GM12878 (cell line): ENCODE data around the gene PIP5KL1. TPM values are rescaled to one million over a fixed set of nuclear protein-coding genes. Genes with fewer than 3 reads are reported as not detected.

Experiments
- ASH2L ChIP-seq: fragments of 300-600, 200-600 bp; sonication (generic); IDR thresholded peaks from 2 replicates; pipeline ENCODE4 v1.6.1; 2017; ENCODE audit warnings: low read depth, mild to moderate bottlenecking, borderline replicate concordance
- BCL11A ChIP-seq: IDR thresholded peaks from 2 replicates; pipeline ENCODE4 v1.6.1; 2011; ENCODE audit warnings: low read depth, low read length
- CBX5 ChIP-seq: sonication (generic); IDR thresholded peaks from 2 replicates; pipeline ENCODE4 v1.6.1; 2016; ENCODE audit warnings: low read depth, moderate library complexity, mild to moderate bottlenecking, inconsistent platforms
- CREB1 ChIP-seq: IDR thresholded peaks from 2 replicates; pipeline ENCODE4 v1.6.1; 2012; ENCODE audit warnings: low read depth, mild to moderate bottlenecking, inconsistent platforms
- EZH2 ChIP-seq: IDR thresholded peaks from 2 replicates; pipeline ENCODE4 v1.6.1; 2012; ENCODE audit warnings: low read depth, mild to moderate bottlenecking, control low read depth, inconsistent platforms, low read length, borderline replicate concordance; ENCODE audit not compliant: control insufficient read depth
- HDAC6 ChIP-seq: fragments of 200-600 bp; sonication (generic); IDR thresholded peaks from one replicate; pipeline ENCODE4 v1.8.0; 2017; ENCODE audit warnings: antibody characterized with exemption; ENCODE audit not compliant: unreplicated experiment
- HDGF ChIP-seq: fragments of 450-650 bp; IDR thresholded peaks from 2 replicates; pipeline ENCODE4 v1.6.1; 2016; ENCODE audit warnings: antibody characterized with exemption
- IKZF2 ChIP-seq, 2 experiments: fragments of 450-650 bp; IDR thresholded peaks; 2 replicates each; pipeline ENCODE4 v1.6.1; 2017; ENCODE audit warnings: mild to moderate bottlenecking in 2 of 2, moderate library complexity in 2 of 2
- MYC ChIP-seq: IDR thresholded peaks from 2 replicates; pipeline ENCODE4 v1.6.1; 2011; ENCODE audit warnings: mild to moderate bottlenecking, low read length, moderate library complexity, inconsistent platforms; ENCODE audit not compliant: insufficient read depth, insufficient replicate concordance, insufficient read length, severe bottlenecking
- NFYA ChIP-seq: IDR thresholded peaks from 2 replicates; pipeline ENCODE4 v1.6.1; 2011; ENCODE audit warnings: low read depth, mild to moderate bottlenecking, low read length, improper control_type of control experiment, borderline replicate concordance
- NR2C1 ChIP-seq: fragments of 450-650 bp; IDR thresholded peaks from 2 replicates; pipeline ENCODE4 v1.6.1; 2017; ENCODE audit warnings: antibody characterized with exemption, mild to moderate bottlenecking, moderate library complexity
- PAX5 ChIP-seq: IDR thresholded peaks from 2 replicates; pipeline ENCODE4 v1.6.1; 2011; ENCODE audit warnings: low read depth, low read length, borderline replicate concordance
- SMAD5 ChIP-seq: IDR thresholded peaks from 2 replicates; pipeline ENCODE4 v1.6.1; 2016; ENCODE audit warnings: antibody characterized with exemption, low read depth
- SP1 ChIP-seq: IDR thresholded peaks from one replicate; pipeline ENCODE4 v1.6.1; 2011; ENCODE audit warnings: low read depth, low read length
- SREBF1 ChIP-seq: IDR thresholded peaks from 2 replicates; pipeline ENCODE4 v1.6.1; 2012; ENCODE audit warnings: mild to moderate bottlenecking, low read length
- TCF12 ChIP-seq: IDR thresholded peaks from 2 replicates; pipeline ENCODE4 v1.6.1; 2011; ENCODE audit warnings: low read depth, mild to moderate bottlenecking, low read length
- WRNIP1 ChIP-seq: IDR thresholded peaks from 2 replicates; pipeline ENCODE4 v1.6.1; 2011; ENCODE audit warnings: low read depth, low read length, improper control_type of control experiment, borderline replicate concordance
- YBX1 ChIP-seq: fragments of 450-650 bp; IDR thresholded peaks from 2 replicates; pipeline ENCODE4 v1.6.1; 2016; ENCODE audit warnings: antibody characterized with exemption
- polyA plus RNA-seq, 11 experiments: library from polyadenylated mRNA; depleted of rRNA in 4 of 11; unstranded in 6 of 11; stranded (reverse) in 5 of 11; fragments of >200 nt; fragmentation: Nextera tagmentation in 4 of 11; fragmentation: Illumina TruSeq in 1 of 11; extraction: Ambion mirVana in 4 of 11; extraction: Trizol in 1 of 11; gene quantifications; 1 replicate in 1 of 11; 2 replicates in 10 of 11; pipeline versions ENCODE4 v1.2.1 to v1.2.3, GENCODE V29; 2011 to 2016; ENCODE audit warnings: inconsistent platforms in 2 of 11, missing spikeins in 2 of 11, low read depth in 1 of 11
- total RNA-seq, 4 experiments: library from RNA; depleted of rRNA in 3 of 4; stranded (reverse); fragments of >200 nt in 3 of 4; fragmentation: Illumina TruSeq in 1 of 4; extraction: Trizol in 1 of 4; gene quantifications; 2 replicates each; pipeline versions ENCODE4 v1.2.1 to v1.2.3, GENCODE V29; 2013 to 2021
- TF ChIP-seq, protein P1 (sequence below): IDR thresholded peaks from 2 replicates; pipeline ENCODE4 v1.6.1; 2011; ENCODE audit warnings: borderline replicate concordance, low read depth, mild to moderate bottlenecking, moderate library complexity, low read length; ENCODE audit not compliant: insufficient read depth, poor library complexity, severe bottlenecking
- TF ChIP-seq, protein P2 (sequence below): IDR thresholded peaks from 2 replicates; pipeline ENCODE4 v1.6.1; 2012; ENCODE audit warnings: mild to moderate bottlenecking, low read depth, low read length
- TF ChIP-seq, protein P3 (sequence below): IDR thresholded peaks from 2 replicates; pipeline ENCODE4 v1.6.1; 2012; ENCODE audit warnings: low read length, inconsistent platforms
- TF ChIP-seq, protein P4 (sequence below): fragments of 450-650 bp; IDR thresholded peaks from 2 replicates; pipeline ENCODE4 v1.6.1; 2016; ENCODE audit warnings: mild to moderate bottlenecking

PIP5KL1 gene
- total and polyA plus RNA-seq, 10 of the 15 experiments (the other 5 are each of a cell fraction or from before 2014, with no cell fraction given), result 0.04 to 0.67 (median 0.43) TPM; not detected in 2

DNA sequence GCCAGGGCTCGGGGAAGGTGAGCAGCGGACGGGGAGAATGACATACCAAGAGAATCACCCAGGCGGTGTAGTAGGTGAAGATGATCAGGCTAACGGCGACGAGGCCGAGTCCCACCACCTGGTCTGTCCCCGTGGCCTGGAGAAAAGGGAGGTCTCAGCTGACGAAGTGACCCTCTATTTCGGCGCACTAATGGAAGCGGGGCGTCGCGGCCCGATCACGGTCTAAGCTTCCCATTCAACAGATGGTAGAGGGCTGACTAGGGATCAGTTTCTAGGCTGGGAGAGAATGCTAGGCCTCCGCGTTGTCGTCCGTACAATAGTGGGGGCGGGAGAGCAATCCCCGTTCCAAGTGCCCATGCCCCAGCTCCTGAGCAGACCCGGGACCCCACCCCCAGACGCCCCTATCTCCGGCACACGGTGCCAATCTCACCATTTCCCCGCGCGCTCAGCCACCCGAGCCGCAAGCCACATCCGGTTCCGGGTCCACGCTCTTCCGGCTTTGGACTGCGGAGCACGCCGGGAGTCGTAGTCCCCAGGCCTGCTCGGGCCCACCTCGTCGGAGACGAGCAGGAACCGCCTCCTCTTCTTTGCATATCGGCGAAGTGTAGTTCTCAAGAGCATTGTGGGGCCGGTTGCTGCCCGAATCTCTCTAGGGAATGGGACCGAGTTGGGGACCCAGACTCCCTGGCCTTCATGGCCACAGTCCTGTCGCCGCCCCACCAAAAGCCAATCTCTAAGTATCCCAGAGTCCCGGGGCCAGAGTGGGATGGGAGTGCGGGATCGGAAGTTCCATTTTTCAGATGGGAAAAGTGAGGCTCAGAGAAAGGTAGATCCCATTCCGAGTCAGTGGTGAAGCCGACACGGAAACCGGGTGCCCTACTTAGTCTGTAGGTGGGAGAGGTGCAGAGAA is 7.1 kb upstream of the PIP5KL1 start, which contains the start of gene DPM2 (continued):
- TF ChIP-seq PAX5, result peak; percentile 83
- TF ChIP-seq SP1, result no peak
- TF ChIP-seq CBX5, result no peak
- TF ChIP-seq TCF12, result peak; percentile 52; the same call in 1 of the 2 replicates
- TF ChIP-seq, protein P1, sequence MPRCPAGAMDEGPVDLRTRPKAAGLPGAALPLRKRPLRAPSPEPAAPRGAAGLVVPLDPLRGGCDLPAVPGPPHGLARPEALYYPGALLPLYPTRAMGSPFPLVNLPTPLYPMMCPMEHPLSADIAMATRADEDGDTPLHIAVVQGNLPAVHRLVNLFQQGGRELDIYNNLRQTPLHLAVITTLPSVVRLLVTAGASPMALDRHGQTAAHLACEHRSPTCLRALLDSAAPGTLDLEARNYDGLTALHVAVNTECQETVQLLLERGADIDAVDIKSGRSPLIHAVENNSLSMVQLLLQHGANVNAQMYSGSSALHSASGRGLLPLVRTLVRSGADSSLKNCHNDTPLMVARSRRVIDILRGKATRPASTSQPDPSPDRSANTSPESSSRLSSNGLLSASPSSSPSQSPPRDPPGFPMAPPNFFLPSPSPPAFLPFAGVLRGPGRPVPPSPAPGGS, result no peak
- TF ChIP-seq HDGF, result no peak
- TF ChIP-seq, protein P2, sequence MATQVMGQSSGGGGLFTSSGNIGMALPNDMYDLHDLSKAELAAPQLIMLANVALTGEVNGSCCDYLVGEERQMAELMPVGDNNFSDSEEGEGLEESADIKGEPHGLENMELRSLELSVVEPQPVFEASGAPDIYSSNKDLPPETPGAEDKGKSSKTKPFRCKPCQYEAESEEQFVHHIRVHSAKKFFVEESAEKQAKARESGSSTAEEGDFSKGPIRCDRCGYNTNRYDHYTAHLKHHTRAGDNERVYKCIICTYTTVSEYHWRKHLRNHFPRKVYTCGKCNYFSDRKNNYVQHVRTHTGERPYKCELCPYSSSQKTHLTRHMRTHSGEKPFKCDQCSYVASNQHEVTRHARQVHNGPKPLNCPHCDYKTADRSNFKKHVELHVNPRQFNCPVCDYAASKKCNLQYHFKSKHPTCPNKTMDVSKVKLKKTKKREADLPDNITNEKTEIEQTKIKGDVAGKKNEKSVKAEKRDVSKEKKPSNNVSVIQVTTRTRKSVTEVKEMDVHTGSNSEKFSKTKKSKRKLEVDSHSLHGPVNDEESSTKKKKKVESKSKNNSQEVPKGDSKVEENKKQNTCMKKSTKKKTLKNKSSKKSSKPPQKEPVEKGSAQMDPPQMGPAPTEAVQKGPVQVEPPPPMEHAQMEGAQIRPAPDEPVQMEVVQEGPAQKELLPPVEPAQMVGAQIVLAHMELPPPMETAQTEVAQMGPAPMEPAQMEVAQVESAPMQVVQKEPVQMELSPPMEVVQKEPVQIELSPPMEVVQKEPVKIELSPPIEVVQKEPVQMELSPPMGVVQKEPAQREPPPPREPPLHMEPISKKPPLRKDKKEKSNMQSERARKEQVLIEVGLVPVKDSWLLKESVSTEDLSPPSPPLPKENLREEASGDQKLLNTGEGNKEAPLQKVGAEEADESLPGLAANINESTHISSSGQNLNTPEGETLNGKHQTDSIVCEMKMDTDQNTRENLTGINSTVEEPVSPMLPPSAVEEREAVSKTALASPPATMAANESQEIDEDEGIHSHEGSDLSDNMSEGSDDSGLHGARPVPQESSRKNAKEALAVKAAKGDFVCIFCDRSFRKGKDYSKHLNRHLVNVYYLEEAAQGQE, result no peak
- TF ChIP-seq YBX1, result no peak
- TF ChIP-seq BCL11A, result no peak
- peak; percentile 85 for TF ChIP-seq NR2C1
- no peak for TF ChIP-seq HDAC6
- no peak for TF ChIP-seq NFYA
- TF ChIP-seq, protein P3, sequence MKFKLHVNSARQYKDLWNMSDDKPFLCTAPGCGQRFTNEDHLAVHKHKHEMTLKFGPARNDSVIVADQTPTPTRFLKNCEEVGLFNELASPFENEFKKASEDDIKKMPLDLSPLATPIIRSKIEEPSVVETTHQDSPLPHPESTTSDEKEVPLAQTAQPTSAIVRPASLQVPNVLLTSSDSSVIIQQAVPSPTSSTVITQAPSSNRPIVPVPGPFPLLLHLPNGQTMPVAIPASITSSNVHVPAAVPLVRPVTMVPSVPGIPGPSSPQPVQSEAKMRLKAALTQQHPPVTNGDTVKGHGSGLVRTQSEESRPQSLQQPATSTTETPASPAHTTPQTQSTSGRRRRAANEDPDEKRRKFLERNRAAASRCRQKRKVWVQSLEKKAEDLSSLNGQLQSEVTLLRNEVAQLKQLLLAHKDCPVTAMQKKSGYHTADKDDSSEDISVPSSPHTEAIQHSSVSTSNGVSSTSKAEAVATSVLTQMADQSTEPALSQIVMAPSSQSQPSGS, result no peak
- TF ChIP-seq ASH2L, result no peak
- TF ChIP-seq SMAD5, result peak; percentile 84
- TF ChIP-seq, protein P4, sequence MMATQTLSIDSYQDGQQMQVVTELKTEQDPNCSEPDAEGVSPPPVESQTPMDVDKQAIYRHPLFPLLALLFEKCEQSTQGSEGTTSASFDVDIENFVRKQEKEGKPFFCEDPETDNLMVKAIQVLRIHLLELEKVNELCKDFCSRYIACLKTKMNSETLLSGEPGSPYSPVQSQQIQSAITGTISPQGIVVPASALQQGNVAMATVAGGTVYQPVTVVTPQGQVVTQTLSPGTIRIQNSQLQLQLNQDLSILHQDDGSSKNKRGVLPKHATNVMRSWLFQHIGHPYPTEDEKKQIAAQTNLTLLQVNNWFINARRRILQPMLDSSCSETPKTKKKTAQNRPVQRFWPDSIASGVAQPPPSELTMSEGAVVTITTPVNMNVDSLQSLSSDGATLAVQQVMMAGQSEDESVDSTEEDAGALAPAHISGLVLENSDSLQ, result peak; percentile 76
- TF ChIP-seq WRNIP1, result no peak
- peak; percentile 87 for TF ChIP-seq CREB1
- TF ChIP-seq IKZF2 (IDR thresholded peaks at IDR 0.05), result 0 out of 4 replicates have a peak, but pooled peaks of 1 of the 2 experiments have one; percentile 46
- TF ChIP-seq SREBF1, result peak; percentile 60; the same call in 1 of the 2 replicates
- no peak for TF ChIP-seq EZH2
- TF ChIP-seq MYC, result no peak
